HepG2 (cell line): ENCODE measurements around the gene RAB34. TPM values are rescaled to one million over a fixed set of nuclear protein-coding genes. Genes with fewer than 3 reads are reported as not detected.

Experiments used
- ATAC-seq: fragments of 200-7000 bp; cut with Tn5 transposase; 3 replicates; pipeline ENCODE4 v1.9.1; 2020; ENCODE audit warnings: mild to moderate bottlenecking, moderate library complexity
- BruUV-seq: library from RNA; stranded (reverse); fragments of 400-500 nt; replicated peaks from 2 replicates; lab custom pipeline; 2021; lab: Mats Ljungman, UMichigan
- CTCF ChIA-PET: fragments of 300-600 bp; formaldehyde crosslinking; extraction: SDS; loops from one replicate; lab custom pipeline; 2021; ENCODE audit warnings: low total read pairs, inconsistent platforms, low intra/inter-chr PET ratio; lab: Yijun Ruan, JAX
- POLR2A ChIA-PET: fragments of 350-600 bp; sonication (Branson Sonifier 250); formaldehyde crosslinking; loops from one replicate; lab custom pipeline; 2020; ENCODE audit warnings: antibody characterized with exemption, inconsistent platforms; lab: Yijun Ruan, JAX
- DNase-seq: peaks from one replicate; pipeline ENCODE4 v3.0.0-alpha.2; 2015; ENCODE audit warnings: low spot score
- FAIRE-seq: peaks from 3 replicates; lab custom pipeline; 2011; peaks lifted over from hg19 to GRCh38; lab: Jason Lieb, UNC
- H2AFZ ChIP-seq: one replicate; pipeline ENCODE4 v1.6.1; 2011; ENCODE audit warnings: low read length, inconsistent platforms
- H3K27ac ChIP-seq: fragments of 300-600 bp; 3 replicates; pipeline ENCODE4 v1.8.0; 2011; ENCODE audit warnings: mixed run types, mild to moderate bottlenecking, mixed read lengths, low read length, inconsistent platforms; ENCODE audit not compliant: insufficient read depth; ENCODE audit errors: extremely low read length
- H3K27me3 ChIP-seq, 2 experiments: fragments of 200-600 bp in 1 of 2; 2 replicates in 1 of 2; 3 replicates in 1 of 2; pipeline versions ENCODE4 v1.6.0 to v1.8.0; 2011; ENCODE audit warnings: low read length in 2 of 2, mild to moderate bottlenecking in 2 of 2, moderate library complexity in 2 of 2, inconsistent platforms in 1 of 2; ENCODE audit not compliant: insufficient read depth in 2 of 2, control insufficient read depth in 1 of 2
- H3K36me3 ChIP-seq, 2 experiments: fragments of 200-600 bp in 1 of 2; replicated peaks in 1 of 2; 2 replicates in 1 of 2; 3 replicates in 1 of 2; pipeline versions ENCODE4 v1.5.1 to v1.8.0; 2011; ENCODE audit warnings: low read length in 2 of 2, inconsistent platforms in 1 of 2; ENCODE audit not compliant: insufficient read depth in 2 of 2, control insufficient read depth in 1 of 2
- H3K4me1 ChIP-seq: 2 replicates; pipeline ENCODE4 v1.5.1; 2012; ENCODE audit warnings: low read length, inconsistent platforms; ENCODE audit not compliant: insufficient read depth
- H3K4me2 ChIP-seq: 2 replicates; pipeline ENCODE4 v1.6.0; 2011; ENCODE audit warnings: low read depth, low read length, inconsistent platforms
- H3K4me3 ChIP-seq, 3 experiments: fragments of 200-600 bp in 1 of 3; sonication (generic), shearing (Covaris generic) in 1 of 3; replicated peaks in 1 of 3; 2 replicates each; pipeline ENCODE4 v1.5.1; 2011 to 2016; ENCODE audit warnings: low read length in 3 of 3, inconsistent platforms in 2 of 3, low read depth in 2 of 3, mild to moderate bottlenecking in 2 of 3, control low read depth in 1 of 3, mixed read lengths in 1 of 3; ENCODE audit not compliant: insufficient read depth in 1 of 3
- H3K79me2 ChIP-seq: one replicate; pipeline ENCODE4 v1.6.1; 2011; ENCODE audit warnings: low read length, inconsistent platforms; ENCODE audit not compliant: insufficient read depth
- H3K9ac ChIP-seq: 2 replicates; pipeline ENCODE4 v1.6.0; 2011; ENCODE audit warnings: mild to moderate bottlenecking, low read depth, low read length, inconsistent platforms; ENCODE audit not compliant: insufficient read depth
- H3K9me3 ChIP-seq: 2 replicates; pipeline ENCODE4 v1.5.1; 2012; ENCODE audit warnings: mild to moderate bottlenecking, low read length
- H4K20me1 ChIP-seq: 2 replicates; pipeline ENCODE4 v1.6.0; 2011; ENCODE audit warnings: inconsistent platforms, mild to moderate bottlenecking, low read length, moderate library complexity; ENCODE audit not compliant: insufficient read depth
- ARID4A ChIP-seq: sonication (generic); formaldehyde crosslinking; IDR thresholded peaks from 2 replicates; pipeline ENCODE4 v1.5.0; 2020; ENCODE audit warnings: mild to moderate bottlenecking, missing genetic modification reagents, borderline replicate concordance
- KLF16 ChIP-seq, 2 experiments: sonication (generic) in 1 of 2; formaldehyde crosslinking in 1 of 2; IDR thresholded peaks; 2 replicates each; pipeline versions ENCODE4 v1.6.1 to v1.8.0; 2016 to 2023; ENCODE audit warnings: missing genetic modification reagents in 2 of 2, missing compliant biosample characterization in 1 of 2
- ZNF232 ChIP-seq: sonication (generic); formaldehyde crosslinking; IDR thresholded peaks from 2 replicates; pipeline ENCODE4 v1.4.0; 2020; ENCODE audit warnings: missing genetic modification reagents, borderline replicate concordance
- ZNF414 ChIP-seq: sonication (generic); formaldehyde crosslinking; IDR thresholded peaks from 2 replicates; pipeline ENCODE4 v1.5.0; 2020; ENCODE audit warnings: missing genetic modification reagents
- ZSCAN31 ChIP-seq: sonication (generic); formaldehyde crosslinking; IDR thresholded peaks from 2 replicates; pipeline ENCODE4 v1.5.0; 2020; ENCODE audit warnings: low read depth, mild to moderate bottlenecking, missing genetic modification reagents
- WGBS: methylation state at CpG from one replicate; pipeline ENCODE4 v1.1.6; 2017; ENCODE audit warnings: low lambda C conversion rate; 5-methylcytosine and 5-hydroxymethylcytosine counted together
- in situ Hi-C: cut with HindIII; loops from 2 replicates; pipeline ENCODE4 v1.10.0; 2017; ENCODE audit warnings: low pct_unique_long_range_greater_than_20kb; ENCODE audit not compliant: extremely low pct_ligation_motif_present
- intact Hi-C: fragments of 100-400 bp; cut with micrococcal nuclease; formaldehyde crosslinking; loops from one replicate; pipeline ENCODE4 v1.10.0; 2022; ENCODE audit not compliant: unreplicated experiment
- polyA plus RNA-seq, 8 experiments: library from polyadenylated mRNA; depleted of rRNA in 3 of 8; stranded (reverse) in 7 of 8; unstranded in 1 of 8; fragments of >200 nt; fragmentation: Illumina TruSeq in 4 of 8; extraction: Trizol in 4 of 8; gene quantifications; 2 replicates each; pipeline versions ENCODE4 v1.2.1 to v1.2.3, GENCODE V29; 2011 to 2016; ENCODE audit warnings: low read depth in 4 of 8, missing spikeins in 1 of 8, mixed read lengths in 1 of 8; ENCODE audit not compliant: insufficient read depth in 1 of 8
- total RNA-seq, 5 experiments: library from RNA; depleted of rRNA; stranded (reverse); fragments of >200 nt; fragmentation: Illumina TruSeq; extraction: Trizol; gene quantifications; 2 replicates each; pipeline ENCODE4 v1.2.3, GENCODE V29; 2016; ENCODE audit warnings: low read depth in 1 of 5
- TF ChIP-seq, protein P1 (sequence below): fragments of 450-650 bp; IDR thresholded peaks from 2 replicates; pipeline ENCODE4 v1.6.1; 2016

Gene RAB34
- total and polyA plus RNA-seq, 2 of the 13 experiments (the other 11 are each of a cell fraction or from before 2014, with no cell fraction given), result 0.49 TPM; not detected in 1

GRCh38 chr17:28718333-28719020, 809 bp upstream of the RAB34 start (continued):
- TF ChIP-seq ARID4A (CRISPR knock-in tag), result no peak

- POLR2A ChIA-PET, result interaction anchor here (10.1 kb wide), 1 partner anchor 18 kb away, joined by 145 read pairs; no protein-coding TSS in a partner anchor
- in situ Hi-C loops (loop anchor here (5.0 kb wide), 1 partner anchor 70 kb away; the partner anchor contains the start of gene BLTP2), intact Hi-C loops (no loop called here)
- CTCF ChIA-PET, result no interaction called here
- Histone ChIP-seq H3K36me3 (peaks cover 1 to 12% of the 10 kb centered on the region in 2 experiments; a peak in 1 of 5 replicates), H3K27ac (no peak overlapping the region), H3K4me2 (no peak overlapping the region), H3K79me2 (peaks cover 20% of the 10 kb centered on the region), H3K9ac (no peak overlapping the region), H3K27me3 (peaks cover 2 to 3% of the 10 kb centered on the region in 2 experiments; a peak in 3 of 5 replicates), H3K9me3 (no peaks in the 10 kb centered on the region), H4K20me1 (peaks cover 14% of the 10 kb centered on the region), H2AFZ (no peak overlapping the region), H3K4me3 (no peak overlapping the region), H3K4me1 (peaks cover 44% of the 10 kb centered on the region)
- TF ChIP-seq, protein P1, sequence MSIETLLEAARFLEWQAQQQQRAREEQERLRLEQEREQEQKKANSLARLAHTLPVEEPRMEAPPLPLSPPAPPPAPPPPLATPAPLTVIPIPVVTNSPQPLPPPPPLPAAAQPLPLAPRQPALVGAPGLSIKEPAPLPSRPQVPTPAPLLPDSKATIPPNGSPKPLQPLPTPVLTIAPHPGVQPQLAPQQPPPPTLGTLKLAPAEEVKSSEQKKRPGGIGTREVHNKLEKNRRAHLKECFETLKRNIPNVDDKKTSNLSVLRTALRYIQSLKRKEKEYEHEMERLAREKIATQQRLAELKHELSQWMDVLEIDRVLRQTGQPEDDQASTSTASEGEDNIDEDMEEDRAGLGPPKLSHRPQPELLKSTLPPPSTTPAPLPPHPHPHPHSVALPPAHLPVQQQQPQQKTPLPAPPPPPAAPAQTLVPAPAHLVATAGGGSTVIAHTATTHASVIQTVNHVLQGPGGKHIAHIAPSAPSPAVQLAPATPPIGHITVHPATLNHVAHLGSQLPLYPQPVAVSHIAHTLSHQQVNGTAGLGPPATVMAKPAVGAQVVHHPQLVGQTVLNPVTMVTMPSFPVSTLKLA, result no peak
- TF ChIP-seq ZSCAN31 (CRISPR knock-in tag) (no peak), ZNF414 (no peak), ZNF232 (CRISPR knock-in tag) (no peak), KLF16 (CRISPR knock-in tag; IDR thresholded peaks at IDR 0.05) (no peak)
- DNase-seq, result no peak
- WGBS, result 84% methylated on average over 49 of the region's 63 CpGs
- no peak for ATAC-seq
- no TSS peak for BruUV-seq
- FAIRE-seq, result no peak
Observed at GRCh38 chr17:28716740-28717577, 709 bp downstream of the RAB34 start.
